HG03442 (cell line): ENCODE results near the gene ISY1.
"Not testable (repeated sequence)": the region's sequence is repeated elsewhere in the genome, so short reads cannot be mapped to it uniquely, and the experiment has no call there.

Source experiments
- ATAC-seq: cut with Tn5 transposase; IDR thresholded peaks from one replicate; pipeline ENCODE4 v1.9.1; 2021; ENCODE audit warnings: mild to moderate bottlenecking, moderate library complexity; ENCODE audit not compliant: unreplicated experiment

Gene ISY1

GRCh38 chr3:129088312-129088711 lies 72.6 kb downstream of the ISY1 start:
- ATAC-seq, result not testable (repeated sequence)

- ATAC-seq, result not testable (repeated sequence)
Measured at GRCh38 chr3:129087904-129088303, 73.0 kb downstream of the ISY1 start.

- no peak for ATAC-seq
Measured at GRCh38 chr3:129087138-129087702, 73.6 kb downstream of the ISY1 start.

- no peak for ATAC-seq
Measured at GRCh38 chr3:129085818-129086217, 75.0 kb downstream of the ISY1 start.

DNA sequence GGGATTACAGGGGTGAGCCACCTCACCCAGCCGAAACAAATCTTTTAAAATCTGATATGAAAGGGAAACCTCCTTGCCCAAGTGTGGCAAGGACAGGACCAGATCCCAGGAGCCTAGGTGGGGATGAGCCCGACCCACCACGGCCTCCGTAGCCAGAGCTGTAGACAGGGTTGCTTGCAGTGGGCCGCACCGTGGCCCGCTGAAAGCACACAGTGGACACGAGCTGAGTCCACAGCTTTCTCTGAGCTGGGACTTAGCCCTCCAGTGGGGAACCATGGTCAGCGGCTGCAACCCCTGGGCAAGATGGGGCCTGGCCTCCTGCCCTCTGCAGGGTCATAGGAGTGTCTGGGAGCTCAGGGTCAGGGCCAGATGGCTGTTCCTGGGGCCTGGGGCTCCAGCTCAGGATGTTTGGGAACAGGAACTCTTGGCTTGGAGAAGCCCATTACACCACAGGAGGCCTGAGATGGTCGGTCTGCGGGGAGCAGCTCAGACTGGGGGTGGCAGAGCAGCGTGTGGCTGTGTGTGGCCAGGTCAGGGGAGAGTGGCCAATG lies 75.6 kb downstream of the ISY1 start:
- ATAC-seq, result no peak

DNA sequence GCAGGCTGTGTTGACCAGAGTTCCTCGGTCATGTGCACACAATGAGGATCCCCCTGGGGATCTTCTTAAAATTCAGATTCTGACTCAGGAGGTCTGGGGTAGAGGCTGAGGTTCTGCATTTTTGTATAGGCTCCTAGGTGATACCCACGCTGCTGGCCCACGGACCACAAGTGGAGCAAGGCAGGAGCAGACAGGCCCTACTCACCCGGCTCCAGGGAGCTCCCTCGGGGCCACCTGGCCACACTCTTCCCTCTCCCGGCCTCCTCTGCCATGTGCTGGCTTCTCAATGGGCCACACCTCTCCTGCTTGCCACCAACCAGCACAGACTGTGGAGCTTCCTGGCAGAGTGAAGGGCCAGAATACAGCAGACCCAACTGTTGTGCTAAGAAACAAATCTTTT lies 76.4 kb downstream of the ISY1 start:
- ATAC-seq, result no peak

DNA sequence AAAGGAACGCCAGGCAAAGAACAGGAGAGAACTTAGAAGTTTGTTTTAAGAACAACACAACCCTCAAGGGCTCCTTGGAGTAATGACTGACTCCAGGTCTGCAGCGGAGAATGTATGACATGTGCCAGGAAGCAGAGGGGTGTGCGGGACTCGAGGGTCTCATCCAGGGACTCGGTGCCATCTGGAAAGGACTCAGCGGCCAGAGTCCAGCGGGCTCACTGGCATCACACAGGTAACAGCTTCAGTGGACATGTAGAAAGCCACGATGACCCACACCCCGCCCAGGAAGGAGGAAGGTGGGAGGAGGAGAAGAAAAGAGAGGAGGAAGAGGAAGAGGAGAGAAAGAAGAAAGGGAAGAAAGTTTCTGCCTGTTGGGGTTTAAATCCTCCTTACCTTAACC lies 78.8 kb downstream of the ISY1 start:
- ATAC-seq, result no peak

DNA sequence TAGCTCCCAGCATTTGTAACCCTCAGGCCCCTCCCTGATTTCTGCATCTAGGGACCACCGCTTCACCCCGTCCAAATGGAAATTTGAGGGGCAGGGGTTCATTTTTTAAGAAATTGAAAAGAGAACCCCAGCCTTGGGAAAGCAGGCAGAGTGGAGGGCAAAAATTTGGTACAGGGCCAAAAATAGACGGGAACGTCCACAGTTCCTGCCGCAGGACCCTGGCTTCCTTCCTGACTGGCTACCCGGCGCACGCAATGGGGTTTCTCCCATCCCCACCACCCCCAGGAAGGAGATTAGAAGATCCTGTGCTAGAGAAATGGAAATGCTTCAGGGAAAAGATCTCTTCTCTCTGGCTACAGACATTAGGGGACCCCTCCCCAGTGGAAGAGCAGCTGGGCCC lies 79.4 kb downstream of the ISY1 start:
- ATAC-seq, result no peak

- ATAC-seq, result no peak
Measured at GRCh38 chr3:129078510-129078909, 82.4 kb downstream of the ISY1 start.
